ENCODE results near the gene SLC44A2. TPM values are rescaled to one million over a fixed set of nuclear protein-coding genes. Genes with fewer than 3 reads are reported as not detected.

Gene SLC44A2
- total and polyA plus RNA-seq, 10 of the 15 experiments (the other 5 are each of a cell fraction or from before 2014, with no cell fraction given): 3.0 to 51.3 (median 26.8) TPM

DNA sequence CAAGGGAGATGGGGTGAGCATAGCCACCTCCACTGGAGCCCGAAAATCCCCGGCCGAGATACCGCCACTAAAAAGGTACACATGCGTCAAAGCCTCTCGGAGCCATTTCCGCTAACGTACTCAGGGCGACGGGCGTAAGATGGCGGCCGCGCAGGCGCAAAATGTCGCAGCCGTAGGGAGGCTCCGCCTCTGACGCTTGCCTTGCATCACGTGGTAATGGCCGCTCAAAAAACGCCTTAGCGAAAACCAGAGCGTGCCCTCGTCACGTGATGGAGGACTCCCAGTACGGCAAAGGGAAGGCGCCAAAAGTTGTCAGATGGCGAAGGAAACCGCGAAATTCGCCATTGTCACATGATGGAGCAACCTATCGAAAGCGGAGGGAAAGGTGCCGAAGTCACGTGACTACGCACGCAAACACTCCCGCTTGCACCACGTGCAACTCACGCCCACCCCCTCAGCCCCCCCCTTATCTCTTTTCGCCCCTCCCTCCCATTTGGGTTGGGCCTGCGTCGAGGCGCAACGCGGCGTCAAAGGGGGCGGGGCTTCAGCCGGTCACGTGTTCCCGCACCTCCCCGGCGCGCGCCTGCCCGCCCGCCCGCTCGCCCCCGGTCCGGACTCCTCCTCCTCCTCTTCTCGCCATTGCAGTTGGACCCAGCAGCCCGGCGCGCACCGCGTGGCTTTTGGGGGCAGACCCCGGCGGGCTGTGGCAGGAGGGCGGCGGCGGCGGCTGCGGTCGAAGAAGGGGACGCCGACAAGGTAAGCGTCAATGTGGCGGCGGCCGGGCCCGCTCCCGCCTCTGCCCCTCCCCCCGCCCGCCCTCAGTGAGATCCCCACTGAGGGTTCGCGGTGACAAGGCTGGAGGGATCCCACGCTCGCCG lies 28.6 kb downstream of the SLC44A2 start, which contains the start of gene ILF3 (continued):
- TF ChIP-seq, protein P1, sequence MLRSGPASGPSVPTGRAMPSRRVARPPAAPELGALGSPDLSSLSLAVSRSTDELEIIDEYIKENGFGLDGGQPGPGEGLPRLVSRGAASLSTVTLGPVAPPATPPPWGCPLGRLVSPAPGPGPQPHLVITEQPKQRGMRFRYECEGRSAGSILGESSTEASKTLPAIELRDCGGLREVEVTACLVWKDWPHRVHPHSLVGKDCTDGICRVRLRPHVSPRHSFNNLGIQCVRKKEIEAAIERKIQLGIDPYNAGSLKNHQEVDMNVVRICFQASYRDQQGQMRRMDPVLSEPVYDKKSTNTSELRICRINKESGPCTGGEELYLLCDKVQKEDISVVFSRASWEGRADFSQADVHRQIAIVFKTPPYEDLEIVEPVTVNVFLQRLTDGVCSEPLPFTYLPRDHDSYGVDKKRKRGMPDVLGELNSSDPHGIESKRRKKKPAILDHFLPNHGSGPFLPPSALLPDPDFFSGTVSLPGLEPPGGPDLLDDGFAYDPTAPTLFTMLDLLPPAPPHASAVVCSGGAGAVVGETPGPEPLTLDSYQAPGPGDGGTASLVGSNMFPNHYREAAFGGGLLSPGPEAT (IDR thresholded peaks at IDR 0.05; ENCODE audit: low read depth): peak; percentile 93
- 0 out of 2 replicates have a peak, but pooled peaks have one; percentile 36 for TF ChIP-seq ESRRA (IDR thresholded peaks at IDR 0.05; ENCODE audit: low read length)
- TF ChIP-seq KLF5 (IDR thresholded peaks at IDR 0.05; ENCODE audit: partially characterized antibody): peak; percentile 90
- TF ChIP-seq GABPA (IDR thresholded peaks at IDR 0.05; ENCODE audit: low read depth): no peak
- peak; percentile 58 for TF ChIP-seq TBL1XR1 (IDR thresholded peaks at IDR 0.05; ENCODE audit: low read depth, low read length)
- TF ChIP-seq PAX5 (IDR thresholded peaks at IDR 0.05; ENCODE audit: borderline replicate concordance, low read depth, low read length): 0 out of 2 replicates have a peak, but pooled peaks have one; percentile 24
- TF ChIP-seq SIX5 (IDR thresholded peaks at IDR 0.05; ENCODE audit: low read depth, low read length, severe bottlenecking): peak; percentile 91
- peak; percentile 94; the same call in 1 of the 2 replicates for TF ChIP-seq NBN (IDR thresholded peaks at IDR 0.05)
- TF ChIP-seq CBFB (IDR thresholded peaks at IDR 0.05; ENCODE audit: low read depth): peak; percentile 96
- TF ChIP-seq IKZF2 (IDR thresholded peaks at IDR 0.05): peak in 1 of 2 experiments; percentile 41; a peak in 1 of 4 replicates
- no peak for TF ChIP-seq NFXL1 (IDR thresholded peaks at IDR 0.05; ENCODE audit: borderline replicate concordance)
- TF ChIP-seq, protein P2, sequence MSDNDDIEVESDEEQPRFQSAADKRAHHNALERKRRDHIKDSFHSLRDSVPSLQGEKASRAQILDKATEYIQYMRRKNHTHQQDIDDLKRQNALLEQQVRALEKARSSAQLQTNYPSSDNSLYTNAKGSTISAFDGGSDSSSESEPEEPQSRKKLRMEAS (IDR thresholded peaks at IDR 0.05; ENCODE audit: low read depth, low read length): peak; percentile 96
- TF ChIP-seq, protein P3, sequence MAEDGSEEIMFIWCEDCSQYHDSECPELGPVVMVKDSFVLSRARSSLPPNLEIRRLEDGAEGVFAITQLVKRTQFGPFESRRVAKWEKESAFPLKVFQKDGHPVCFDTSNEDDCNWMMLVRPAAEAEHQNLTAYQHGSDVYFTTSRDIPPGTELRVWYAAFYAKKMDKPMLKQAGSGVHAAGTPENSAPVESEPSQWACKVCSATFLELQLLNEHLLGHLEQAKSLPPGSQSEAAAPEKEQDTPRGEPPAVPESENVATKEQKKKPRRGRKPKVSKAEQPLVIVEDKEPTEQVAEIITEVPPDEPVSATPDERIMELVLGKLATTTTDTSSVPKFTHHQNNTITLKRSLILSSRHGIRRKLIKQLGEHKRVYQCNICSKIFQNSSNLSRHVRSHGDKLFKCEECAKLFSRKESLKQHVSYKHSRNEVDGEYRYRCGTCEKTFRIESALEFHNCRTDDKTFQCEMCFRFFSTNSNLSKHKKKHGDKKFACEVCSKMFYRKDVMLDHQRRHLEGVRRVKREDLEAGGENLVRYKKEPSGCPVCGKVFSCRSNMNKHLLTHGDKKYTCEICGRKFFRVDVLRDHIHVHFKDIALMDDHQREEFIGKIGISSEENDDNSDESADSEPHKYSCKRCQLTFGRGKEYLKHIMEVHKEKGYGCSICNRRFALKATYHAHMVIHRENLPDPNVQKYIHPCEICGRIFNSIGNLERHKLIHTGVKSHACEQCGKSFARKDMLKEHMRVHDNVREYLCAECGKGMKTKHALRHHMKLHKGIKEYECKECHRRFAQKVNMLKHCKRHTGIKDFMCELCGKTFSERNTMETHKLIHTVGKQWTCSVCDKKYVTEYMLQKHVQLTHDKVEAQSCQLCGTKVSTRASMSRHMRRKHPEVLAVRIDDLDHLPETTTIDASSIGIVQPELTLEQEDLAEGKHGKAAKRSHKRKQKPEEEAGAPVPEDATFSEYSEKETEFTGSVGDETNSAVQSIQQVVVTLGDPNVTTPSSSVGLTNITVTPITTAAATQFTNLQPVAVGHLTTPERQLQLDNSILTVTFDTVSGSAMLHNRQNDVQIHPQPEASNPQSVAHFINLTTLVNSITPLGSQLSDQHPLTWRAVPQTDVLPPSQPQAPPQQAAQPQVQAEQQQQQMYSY (CRISPR knock-in tag; IDR thresholded peaks at IDR 0.05): peak; percentile 97
- TF ChIP-seq, protein P4, sequence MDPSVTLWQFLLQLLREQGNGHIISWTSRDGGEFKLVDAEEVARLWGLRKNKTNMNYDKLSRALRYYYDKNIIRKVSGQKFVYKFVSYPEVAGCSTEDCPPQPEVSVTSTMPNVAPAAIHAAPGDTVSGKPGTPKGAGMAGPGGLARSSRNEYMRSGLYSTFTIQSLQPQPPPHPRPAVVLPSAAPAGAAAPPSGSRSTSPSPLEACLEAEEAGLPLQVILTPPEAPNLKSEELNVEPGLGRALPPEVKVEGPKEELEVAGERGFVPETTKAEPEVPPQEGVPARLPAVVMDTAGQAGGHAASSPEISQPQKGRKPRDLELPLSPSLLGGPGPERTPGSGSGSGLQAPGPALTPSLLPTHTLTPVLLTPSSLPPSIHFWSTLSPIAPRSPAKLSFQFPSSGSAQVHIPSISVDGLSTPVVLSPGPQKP (IDR thresholded peaks at IDR 0.05; ENCODE audit: low read depth, low read length): peak; percentile 62; the same call in 1 of the 2 replicates
- TF ChIP-seq, protein P5, sequence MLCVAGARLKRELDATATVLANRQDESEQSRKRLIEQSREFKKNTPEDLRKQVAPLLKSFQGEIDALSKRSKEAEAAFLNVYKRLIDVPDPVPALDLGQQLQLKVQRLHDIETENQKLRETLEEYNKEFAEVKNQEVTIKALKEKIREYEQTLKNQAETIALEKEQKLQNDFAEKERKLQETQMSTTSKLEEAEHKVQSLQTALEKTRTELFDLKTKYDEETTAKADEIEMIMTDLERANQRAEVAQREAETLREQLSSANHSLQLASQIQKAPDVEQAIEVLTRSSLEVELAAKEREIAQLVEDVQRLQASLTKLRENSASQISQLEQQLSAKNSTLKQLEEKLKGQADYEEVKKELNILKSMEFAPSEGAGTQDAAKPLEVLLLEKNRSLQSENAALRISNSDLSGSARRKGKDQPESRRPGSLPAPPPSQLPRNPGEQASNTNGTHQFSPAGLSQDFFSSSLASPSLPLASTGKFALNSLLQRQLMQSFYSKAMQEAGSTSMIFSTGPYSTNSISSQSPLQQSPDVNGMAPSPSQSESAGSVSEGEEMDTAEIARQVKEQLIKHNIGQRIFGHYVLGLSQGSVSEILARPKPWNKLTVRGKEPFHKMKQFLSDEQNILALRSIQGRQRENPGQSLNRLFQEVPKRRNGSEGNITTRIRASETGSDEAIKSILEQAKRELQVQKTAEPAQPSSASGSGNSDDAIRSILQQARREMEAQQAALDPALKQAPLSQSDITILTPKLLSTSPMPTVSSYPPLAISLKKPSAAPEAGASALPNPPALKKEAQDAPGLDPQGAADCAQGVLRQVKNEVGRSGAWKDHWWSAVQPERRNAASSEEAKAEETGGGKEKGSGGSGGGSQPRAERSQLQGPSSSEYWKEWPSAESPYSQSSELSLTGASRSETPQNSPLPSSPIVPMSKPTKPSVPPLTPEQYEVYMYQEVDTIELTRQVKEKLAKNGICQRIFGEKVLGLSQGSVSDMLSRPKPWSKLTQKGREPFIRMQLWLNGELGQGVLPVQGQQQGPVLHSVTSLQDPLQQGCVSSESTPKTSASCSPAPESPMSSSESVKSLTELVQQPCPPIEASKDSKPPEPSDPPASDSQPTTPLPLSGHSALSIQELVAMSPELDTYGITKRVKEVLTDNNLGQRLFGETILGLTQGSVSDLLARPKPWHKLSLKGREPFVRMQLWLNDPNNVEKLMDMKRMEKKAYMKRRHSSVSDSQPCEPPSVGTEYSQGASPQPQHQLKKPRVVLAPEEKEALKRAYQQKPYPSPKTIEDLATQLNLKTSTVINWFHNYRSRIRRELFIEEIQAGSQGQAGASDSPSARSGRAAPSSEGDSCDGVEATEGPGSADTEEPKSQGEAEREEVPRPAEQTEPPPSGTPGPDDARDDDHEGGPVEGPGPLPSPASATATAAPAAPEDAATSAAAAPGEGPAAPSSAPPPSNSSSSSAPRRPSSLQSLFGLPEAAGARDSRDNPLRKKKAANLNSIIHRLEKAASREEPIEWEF (IDR thresholded peaks at IDR 0.05; ENCODE audit: insufficient replicate concordance, low read depth, low read length): no peak
